Effector CD8-positive, alpha-beta T cell (primary cell): ENCODE results near the gene LRRC27.

Experiments used
- DNase-seq: peaks from one replicate; lab custom pipeline; 2025; lab: John Stamatoyannopoulos, UW

LRRC27 gene

GRCh38 chr10:132402781-132403241 is 70.8 kb downstream of the LRRC27 start:
- no peak for DNase-seq

DNA sequence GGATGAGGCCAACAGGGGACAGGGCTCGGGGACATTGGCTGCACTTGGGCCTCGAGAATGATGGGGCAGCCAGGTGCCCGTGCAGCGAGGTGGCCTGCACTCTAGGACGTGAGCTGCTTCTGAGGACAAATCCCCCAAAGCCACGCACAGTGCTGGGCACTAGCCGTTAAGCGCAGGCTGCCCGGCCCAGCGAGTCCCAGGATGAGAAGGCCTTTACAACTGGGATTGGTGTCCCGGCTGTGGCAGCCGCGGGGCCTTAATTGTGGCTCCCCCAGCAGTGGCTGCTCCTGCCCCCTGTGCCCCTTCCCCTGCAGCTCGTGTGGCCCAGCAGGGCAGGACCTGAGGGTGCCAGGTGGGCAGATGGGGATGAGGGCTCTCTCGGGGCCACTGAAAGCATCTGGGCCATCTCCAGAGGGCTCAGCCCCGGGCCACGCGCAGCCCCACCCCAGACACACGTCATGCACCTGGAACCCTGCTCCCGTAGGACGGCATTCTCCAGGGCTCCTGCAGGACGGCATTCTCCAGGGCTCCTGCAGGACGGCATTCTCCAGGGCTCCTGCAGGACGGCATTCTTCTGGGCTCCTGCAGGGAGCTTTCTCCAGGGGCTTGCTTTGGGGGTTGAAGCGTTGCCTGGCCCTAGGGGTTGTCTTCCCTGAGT is 71.6 kb downstream of the LRRC27 start:
- no peak for DNase-seq

- DNase-seq = no peak
Observed at GRCh38 chr10:132404169-132404880, 72.3 kb downstream of the LRRC27 start.

DNA sequence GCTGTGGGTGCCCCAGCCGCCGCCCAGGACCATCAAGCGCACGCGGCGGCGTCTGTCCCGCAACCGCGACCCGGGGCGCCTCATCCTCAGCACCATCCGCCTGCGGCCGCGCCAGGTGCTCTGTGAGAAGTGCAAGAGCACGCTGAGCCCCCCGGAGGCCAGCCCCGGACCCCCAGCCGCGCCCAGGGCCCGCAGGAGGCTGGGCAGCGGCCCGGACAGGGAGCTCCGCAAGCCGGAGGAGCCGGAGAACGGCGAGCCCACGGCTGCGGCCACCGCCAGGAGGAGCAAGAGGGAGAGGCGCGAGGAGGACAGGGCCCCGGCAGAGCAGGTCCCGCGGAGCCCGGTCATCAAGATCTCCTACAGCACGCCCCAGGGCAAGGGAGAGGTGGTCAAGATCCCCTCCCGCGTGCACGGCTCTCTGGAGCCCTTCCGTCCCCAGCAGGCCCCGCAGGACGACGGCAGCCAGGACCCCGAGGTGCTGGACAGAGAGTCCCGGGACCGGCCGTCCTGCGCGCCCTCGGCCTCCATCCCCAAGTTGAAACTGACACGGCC is 73.0 kb downstream of the LRRC27 start:
- DNase-seq = no peak

DNA sequence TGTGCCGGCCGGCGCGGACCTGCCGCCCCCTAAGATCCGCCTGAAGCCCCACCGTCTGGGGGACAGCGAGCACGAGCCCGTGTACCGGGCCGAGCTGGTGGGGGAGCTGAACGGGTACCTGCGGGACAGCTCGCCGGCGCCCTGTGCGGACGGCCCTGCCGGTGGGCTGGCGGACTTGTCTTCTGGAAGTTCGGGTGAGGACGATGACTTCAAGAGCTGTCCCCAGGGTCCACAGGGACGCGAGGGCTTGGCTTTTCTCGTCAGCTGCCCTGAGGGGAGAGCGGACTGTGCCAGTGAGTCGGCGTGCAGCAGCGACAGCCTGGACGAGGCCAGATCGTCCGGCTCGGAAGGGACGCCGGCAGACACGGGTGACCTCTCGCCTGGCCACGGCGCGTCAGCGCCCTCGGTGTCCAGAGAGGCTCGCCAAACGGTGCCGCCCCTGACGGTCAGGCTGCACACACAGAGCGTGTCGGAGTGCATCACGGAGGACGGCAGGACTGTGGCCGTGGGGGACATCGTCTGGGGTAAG is 73.5 kb downstream of the LRRC27 start:
- no peak for DNase-seq

GRCh38 chr10:132406181-132406580 is 74.2 kb downstream of the LRRC27 start:
- DNase-seq = no peak

DNA sequence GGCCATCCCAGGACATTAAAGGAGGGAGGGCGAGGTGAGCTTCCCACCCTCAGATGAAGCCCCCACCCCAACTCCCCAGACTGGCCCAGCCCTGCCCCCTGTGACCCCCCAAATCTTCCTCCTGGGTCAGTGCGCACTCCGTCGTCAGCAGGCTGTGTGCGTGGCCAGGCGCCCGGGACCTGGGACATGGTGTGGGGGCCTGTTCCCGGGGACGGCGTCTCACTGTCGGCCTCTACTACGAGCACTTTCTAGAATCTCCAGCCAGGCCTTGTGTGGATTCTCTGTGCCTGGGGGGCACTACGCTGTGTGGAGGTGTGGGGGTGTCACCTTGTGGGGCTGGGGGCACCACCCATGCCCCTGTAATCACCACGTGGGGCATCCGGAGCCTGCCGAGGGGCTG is 74.8 kb downstream of the LRRC27 start:
- no peak for DNase-seq

- no peak for DNase-seq
Observed at GRCh38 chr10:132407243-132407746, 75.3 kb downstream of the LRRC27 start.

- no peak for DNase-seq
Observed at GRCh38 chr10:132407846-132408278, 75.9 kb downstream of the LRRC27 start.

DNA sequence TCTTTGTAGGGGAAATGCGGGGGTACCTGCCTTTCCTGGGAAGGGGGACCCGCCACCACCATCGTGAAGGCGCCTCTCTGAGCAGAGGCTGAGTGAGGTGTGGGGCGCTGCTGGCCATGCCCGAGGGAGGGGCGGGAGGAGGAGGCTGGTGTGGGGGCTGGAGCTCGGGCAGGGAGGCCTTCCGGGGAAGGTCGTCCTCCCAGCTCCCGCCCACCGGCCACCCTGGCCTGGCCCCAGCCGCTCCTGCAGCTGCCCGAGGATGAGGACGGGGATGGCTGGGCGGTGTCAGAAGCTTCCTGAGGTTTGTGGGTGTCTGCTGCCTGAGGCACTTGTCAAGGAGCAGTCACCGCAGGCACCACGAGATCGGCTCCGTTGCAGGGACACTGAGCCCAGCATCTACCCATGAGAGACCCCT is 76.4 kb downstream of the LRRC27 start:
- no peak for DNase-seq

DNA sequence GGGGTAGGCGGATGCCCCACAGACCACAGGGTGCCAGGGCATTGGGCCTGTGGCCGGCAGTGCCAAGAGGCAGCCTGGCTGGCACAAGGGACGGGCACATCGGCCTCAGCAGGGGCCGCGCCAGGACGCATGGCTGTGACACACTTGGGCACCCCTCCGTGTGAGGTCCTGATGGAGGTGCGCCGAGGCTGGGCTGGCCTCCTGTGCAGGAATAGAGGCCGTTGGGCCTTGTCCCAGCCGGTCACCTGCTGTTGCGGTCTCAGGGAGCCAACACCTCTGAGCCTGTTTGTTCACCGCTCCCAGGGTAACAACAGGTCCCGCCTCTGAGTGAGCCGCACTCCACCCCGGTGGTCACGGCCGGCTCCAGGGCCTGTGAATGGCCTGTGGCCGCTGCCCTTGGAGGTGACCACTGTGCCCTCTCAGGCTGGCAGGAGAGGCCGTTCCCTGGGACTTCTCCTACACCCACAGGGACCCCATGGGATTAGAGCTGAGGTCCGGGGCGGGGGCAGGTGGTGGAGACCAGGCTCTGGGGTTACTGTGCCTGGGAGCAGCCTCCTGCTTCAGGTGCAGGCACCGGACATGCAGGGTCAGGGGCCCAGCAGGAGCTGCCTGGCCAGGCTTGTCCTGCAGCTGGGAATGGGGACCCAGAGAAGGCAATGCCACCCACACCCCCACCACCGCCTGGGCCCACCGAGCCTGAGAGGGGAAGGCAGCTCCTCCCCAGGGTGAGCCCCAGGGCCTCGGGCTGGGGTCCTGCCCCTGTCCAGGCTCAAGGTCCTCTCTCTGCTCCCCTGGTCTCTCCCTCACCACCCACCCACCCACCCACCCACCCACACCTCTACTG is 77.1 kb downstream of the LRRC27 start:
- no peak for DNase-seq

DNA sequence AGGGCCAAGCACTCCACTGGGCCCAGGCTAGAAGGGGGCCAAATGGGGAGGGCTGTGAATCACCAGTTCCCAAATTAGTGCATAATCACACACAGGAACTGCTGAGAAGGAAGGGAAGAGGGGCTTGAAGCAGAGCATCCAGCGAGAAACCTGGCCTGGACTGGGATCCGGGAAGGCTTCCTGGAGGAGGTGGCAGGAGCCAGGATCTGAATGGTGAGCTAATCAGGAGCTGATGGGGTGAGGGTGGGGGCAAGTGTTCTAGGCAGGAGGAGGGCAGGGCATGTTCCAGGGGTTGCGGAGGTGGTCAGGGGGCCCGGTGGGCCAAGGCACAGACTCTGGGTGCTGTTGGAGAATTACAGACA is 77.7 kb downstream of the LRRC27 start:
- DNase-seq = no peak

DNA sequence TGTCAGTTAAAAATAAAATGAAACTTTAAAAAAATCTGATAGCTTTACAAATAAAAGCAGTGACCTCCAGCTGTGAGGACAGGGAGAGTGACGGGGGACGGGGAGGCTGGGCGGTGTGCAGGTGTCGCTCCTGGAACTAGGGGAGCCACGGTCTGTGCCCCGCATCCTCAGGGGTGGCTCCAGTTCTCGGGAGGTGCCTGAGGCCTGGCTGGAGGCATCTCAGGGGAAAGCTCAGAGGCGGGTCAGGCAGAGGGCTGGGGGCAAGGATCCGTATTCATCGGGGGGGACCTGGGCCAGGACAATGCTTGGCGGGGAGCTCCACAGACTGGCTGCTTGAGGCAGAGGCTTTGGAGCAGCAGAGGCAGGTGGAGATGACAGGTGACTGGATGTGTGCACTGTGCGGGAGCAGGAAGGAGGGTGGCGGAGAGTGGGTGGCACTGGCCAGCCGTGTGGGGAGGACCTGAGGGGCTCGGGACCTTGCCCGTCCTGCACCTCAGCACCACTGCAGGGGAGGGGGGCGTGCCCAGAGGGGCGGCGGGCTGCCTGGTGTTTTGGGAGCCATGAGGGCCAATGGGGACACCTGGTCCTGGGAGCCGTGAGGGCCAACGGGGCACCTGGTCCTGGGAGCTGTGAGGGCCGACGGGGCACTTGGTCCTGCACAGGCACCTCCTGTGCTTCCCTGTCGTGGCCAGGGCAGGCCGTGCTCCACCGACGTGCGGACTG is 78.2 kb downstream of the LRRC27 start:
- no peak for DNase-seq

DNA sequence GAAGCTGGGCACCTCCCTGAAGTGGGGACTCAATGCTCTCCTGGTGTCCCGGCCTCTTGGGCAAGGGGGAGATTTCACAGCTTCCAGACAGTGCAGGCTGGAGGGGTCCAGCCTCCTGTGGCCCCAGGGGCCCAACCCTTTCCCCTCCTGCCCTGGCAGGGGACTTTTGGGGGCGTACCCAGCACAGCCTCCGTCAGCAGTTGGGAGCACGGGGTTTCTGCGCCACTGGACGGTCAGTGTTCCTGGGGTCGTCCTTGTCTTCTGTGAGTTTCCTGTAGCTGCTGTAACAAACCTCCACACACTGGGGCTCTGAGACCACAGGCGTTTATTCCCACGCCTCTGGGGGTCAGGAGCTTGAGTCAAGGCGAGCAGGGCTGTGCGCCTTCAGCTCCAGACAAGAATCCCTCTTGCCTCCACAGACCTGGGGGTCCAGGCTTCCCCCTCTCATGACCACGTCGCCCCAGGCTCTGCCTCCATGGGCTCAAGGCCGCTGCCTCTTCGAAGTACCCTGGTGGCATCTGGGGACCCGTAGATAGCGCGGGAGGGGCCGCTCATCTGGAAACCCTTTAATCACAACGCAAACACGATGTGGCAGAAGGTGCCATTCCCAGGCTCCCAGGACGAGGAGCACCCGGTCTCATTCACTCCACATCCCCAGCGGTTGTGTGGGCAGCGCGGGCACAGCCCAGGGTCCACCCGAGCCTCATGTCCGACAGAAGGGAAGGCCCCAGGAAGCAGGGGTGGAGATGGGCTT is 79.0 kb downstream of the LRRC27 start:
- no peak for DNase-seq

GRCh38 chr10:132411561-132412253 is 79.7 kb downstream of the LRRC27 start:
- no peak for DNase-seq

DNA sequence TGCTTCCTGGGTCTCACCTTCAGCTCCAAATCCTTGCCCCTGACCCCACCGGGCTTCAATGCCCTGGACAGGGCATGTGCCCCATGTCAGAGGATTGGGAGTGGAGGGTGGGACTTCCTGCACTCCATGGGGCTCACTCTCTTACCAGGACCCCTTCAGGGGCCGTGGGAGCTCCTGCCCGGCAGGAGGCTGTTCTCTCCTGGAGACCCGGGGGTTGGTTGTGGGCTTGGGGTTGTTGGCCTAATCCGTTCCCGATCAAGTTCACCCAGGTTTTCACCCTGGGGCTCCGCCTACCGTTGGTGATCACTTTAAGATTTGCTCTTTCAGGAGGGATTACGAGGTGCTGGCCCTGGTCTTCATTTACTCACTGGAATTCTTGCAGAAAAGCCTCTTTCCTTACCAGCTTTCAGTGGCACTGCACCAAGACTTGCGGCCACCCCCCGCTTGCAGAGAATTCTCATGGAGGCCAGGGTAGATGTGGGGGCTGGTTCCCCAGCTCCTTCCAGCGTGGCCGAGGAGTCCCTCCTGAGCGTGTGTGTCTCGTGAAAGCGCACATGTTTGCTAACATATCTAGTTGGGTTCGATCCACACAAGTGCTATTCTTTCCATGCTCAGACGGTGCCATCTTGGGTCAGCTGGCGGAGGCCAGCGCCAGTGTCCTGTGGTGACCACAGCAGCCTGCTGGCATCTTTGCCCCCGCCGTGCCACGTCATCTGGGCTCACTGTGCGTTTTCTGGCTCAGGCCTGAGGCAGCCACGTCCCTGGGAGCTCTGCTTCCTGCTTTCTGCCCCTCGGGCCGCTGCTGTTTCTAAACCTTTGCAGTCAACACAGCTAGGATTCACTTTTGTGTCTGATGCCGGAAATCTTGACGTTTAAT is 80.6 kb downstream of the LRRC27 start:
- no peak for DNase-seq

GRCh38 chr10:132413226-132414205 is 81.5 kb downstream of the LRRC27 start:
- no peak for DNase-seq
